Measurements from ENCODE around the gene AKAP13. TPM values are rescaled to one million over a fixed set of nuclear protein-coding genes. Genes with fewer than 3 reads are reported as not detected.

AKAP13 gene
- total RNA-seq, 1 experiment from 2014 or later = 54.5 TPM

GRCh38 chr15:85501574-85501973, 121.2 kb downstream of the AKAP13 start:
- no peaks in the 10 kb centered on the region for H3K36me3 ChIP-seq (ENCODE audit: insufficient read depth, low read length, poor library complexity, severe bottlenecking)
- POLR2A ChIA-PET (ENCODE audit: low non-redundant PET) = no interaction called here

GRCh38 chr15:85503151-85503799, 122.9 kb downstream of the AKAP13 start:
- intact Hi-C loops (cut with micrococcal nuclease; ENCODE audit: unreplicated experiment) = no loop called here

More at GRCh38 chr15:85501574-85501973, 121.2 kb downstream of the AKAP13 start:
- Histone ChIP-seq H3K4me1 (ENCODE audit: insufficient read depth, low read length, poor library complexity, severe bottlenecking) (peaks cover 34% of the 10 kb centered on the region), H3K27me3 (replicated peaks; ENCODE audit: insufficient read depth, low read depth, low read length, poor library complexity) (no peaks in the 10 kb centered on the region), H3K27ac (ENCODE audit: low read depth, low read length, poor library complexity, severe bottlenecking) (no peak overlapping the region), H3K4me3 (ENCODE audit: low read depth, low read length, poor library complexity, severe bottlenecking) (no peak overlapping the region), H3K9me3 (ENCODE audit: low read depth, low read length, poor library complexity, severe bottlenecking) (no peaks in the 10 kb centered on the region)
- no TSS peak for BruUV-seq (replicated peaks)
- intact Hi-C loops (cut with micrococcal nuclease; ENCODE audit: unreplicated experiment) = no loop called here
- TF ChIP-seq, protein P1, sequence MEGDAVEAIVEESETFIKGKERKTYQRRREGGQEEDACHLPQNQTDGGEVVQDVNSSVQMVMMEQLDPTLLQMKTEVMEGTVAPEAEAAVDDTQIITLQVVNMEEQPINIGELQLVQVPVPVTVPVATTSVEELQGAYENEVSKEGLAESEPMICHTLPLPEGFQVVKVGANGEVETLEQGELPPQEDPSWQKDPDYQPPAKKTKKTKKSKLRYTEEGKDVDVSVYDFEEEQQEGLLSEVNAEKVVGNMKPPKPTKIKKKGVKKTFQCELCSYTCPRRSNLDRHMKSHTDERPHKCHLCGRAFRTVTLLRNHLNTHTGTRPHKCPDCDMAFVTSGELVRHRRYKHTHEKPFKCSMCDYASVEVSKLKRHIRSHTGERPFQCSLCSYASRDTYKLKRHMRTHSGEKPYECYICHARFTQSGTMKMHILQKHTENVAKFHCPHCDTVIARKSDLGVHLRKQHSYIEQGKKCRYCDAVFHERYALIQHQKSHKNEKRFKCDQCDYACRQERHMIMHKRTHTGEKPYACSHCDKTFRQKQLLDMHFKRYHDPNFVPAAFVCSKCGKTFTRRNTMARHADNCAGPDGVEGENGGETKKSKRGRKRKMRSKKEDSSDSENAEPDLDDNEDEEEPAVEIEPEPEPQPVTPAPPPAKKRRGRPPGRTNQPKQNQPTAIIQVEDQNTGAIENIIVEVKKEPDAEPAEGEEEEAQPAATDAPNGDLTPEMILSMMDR (conservative IDR thresholded peaks at IDR 0.05; ENCODE audit: low read depth, low read length) = no peak
- TF ChIP-seq EZH2 (IDR thresholded peaks at IDR 0.05; ENCODE audit: borderline replicate concordance, low read depth, low read length, poor library complexity, severe bottlenecking) = no peak
- DNase-seq (ENCODE audit: low spot score) = no peak
- CTCF ChIA-PET = no interaction called here

GRCh38 chr15:85504749-85505676, 124.6 kb downstream of the AKAP13 start:
- BruUV-seq (replicated peaks) = no TSS peak
- intact Hi-C loops (cut with micrococcal nuclease; ENCODE audit: unreplicated experiment) = loop anchor here (2.0 kb wide), 2 partner anchors 18 to 208 kb away; no protein-coding TSS in a partner anchor
- Histone ChIP-seq H3K27me3 (replicated peaks; ENCODE audit: insufficient read depth, low read depth, low read length, poor library complexity) (no peaks in the 10 kb centered on the region), H3K36me3 (ENCODE audit: insufficient read depth, low read length, poor library complexity, severe bottlenecking) (no peaks in the 10 kb centered on the region), H3K4me1 (ENCODE audit: insufficient read depth, low read length, poor library complexity, severe bottlenecking) (peaks cover 16% of the 10 kb centered on the region), H3K4me3 (ENCODE audit: low read depth, low read length, poor library complexity, severe bottlenecking) (no peak overlapping the region), H3K27ac (ENCODE audit: low read depth, low read length, poor library complexity, severe bottlenecking) (no peak overlapping the region), H3K9me3 (ENCODE audit: low read depth, low read length, poor library complexity, severe bottlenecking) (no peaks in the 10 kb centered on the region)
- TF ChIP-seq, protein P1 (conservative IDR thresholded peaks at IDR 0.05; ENCODE audit: low read depth, low read length) = peak; percentile 81
- TF ChIP-seq EZH2 (IDR thresholded peaks at IDR 0.05; ENCODE audit: borderline replicate concordance, low read depth, low read length, poor library complexity, severe bottlenecking) = no peak
- CTCF ChIA-PET = interaction anchor here (0.6 to 2.8 kb wide), 4 partner anchors 23 to 209 kb away, joined by 4 to 13 read pairs (median 4); no protein-coding TSS in a partner anchor
- peak; percentile 70 for DNase-seq (ENCODE audit: low spot score)
- POLR2A ChIA-PET (ENCODE audit: low non-redundant PET) = no interaction called here

More at GRCh38 chr15:85503151-85503799, 122.9 kb downstream of the AKAP13 start:
- POLR2A ChIA-PET (ENCODE audit: low non-redundant PET) = no interaction called here
- Histone ChIP-seq H3K4me3 (ENCODE audit: low read depth, low read length, poor library complexity, severe bottlenecking) (no peak overlapping the region), H3K36me3 (ENCODE audit: insufficient read depth, low read length, poor library complexity, severe bottlenecking) (no peaks in the 10 kb centered on the region), H3K27me3 (replicated peaks; ENCODE audit: insufficient read depth, low read depth, low read length, poor library complexity) (no peaks in the 10 kb centered on the region), H3K4me1 (ENCODE audit: insufficient read depth, low read length, poor library complexity, severe bottlenecking) (peaks cover 34% of the 10 kb centered on the region), H3K27ac (ENCODE audit: low read depth, low read length, poor library complexity, severe bottlenecking) (no peak overlapping the region), H3K9me3 (ENCODE audit: low read depth, low read length, poor library complexity, severe bottlenecking) (no peaks in the 10 kb centered on the region)
- TF ChIP-seq EZH2 (IDR thresholded peaks at IDR 0.05; ENCODE audit: borderline replicate concordance, low read depth, low read length, poor library complexity, severe bottlenecking) = no peak
- TF ChIP-seq, protein P1 (conservative IDR thresholded peaks at IDR 0.05; ENCODE audit: low read depth, low read length) = no peak
- DNase-seq (ENCODE audit: low spot score) = no peak
- CTCF ChIA-PET = interaction anchor here (0.8 to 2.8 kb wide), 2 partner anchors 25 to 207 kb away, joined by 5 to 13 read pairs; no protein-coding TSS in a partner anchor
- no TSS peak for BruUV-seq (replicated peaks)

Data from A673 (cell line).